DOHH2 (cell line): ENCODE results near the gene FLT3LG.

ENCODE experiments used
- H3F3A ChIP-seq: fragments of 200-600 bp; sonication (generic), shearing (Covaris generic); 2 replicates; pipeline ENCODE4 v1.6.0; 2016; ENCODE audit warnings: antibody characterized with exemption, mild to moderate bottlenecking; ENCODE audit not compliant: control insufficient read depth, insufficient read depth
- H3K27ac ChIP-seq: fragments of 200-600 bp; sonication (generic); 2 replicates; pipeline ENCODE4 v1.5.1; 2014; ENCODE audit warnings: low read depth, mild to moderate bottlenecking, low read length, moderate library complexity
- H3K27me3 ChIP-seq: fragments of 200-600 bp; sonication (generic); 2 replicates; pipeline ENCODE4 v1.6.1; 2014; ENCODE audit warnings: mild to moderate bottlenecking, low read length, mixed read lengths; ENCODE audit not compliant: control insufficient read depth
- H3K36me3 ChIP-seq: fragments of 200-600 bp; sonication (generic); 2 replicates; pipeline ENCODE4 v1.6.1; 2014; ENCODE audit warnings: mild to moderate bottlenecking, low read length, moderate library complexity, mixed read lengths; ENCODE audit not compliant: control insufficient read depth
- H3K4me1 ChIP-seq: fragments of 200-600 bp; sonication (generic); 2 replicates; pipeline ENCODE4 v1.6.1; 2014; ENCODE audit warnings: mild to moderate bottlenecking, low read length, mixed read lengths; ENCODE audit not compliant: control insufficient read depth
- H3K4me2 ChIP-seq: fragments of 200-600 bp; sonication (generic); 2 replicates; pipeline ENCODE4 v1.6.0; 2014; ENCODE audit warnings: mild to moderate bottlenecking, low read length, moderate library complexity
- H3K4me3 ChIP-seq: fragments of 200-600 bp; sonication (generic); 2 replicates; pipeline ENCODE4 v1.5.1; 2014; ENCODE audit warnings: mild to moderate bottlenecking, low read length, mixed read lengths
- H3K79me2 ChIP-seq: fragments of 200-600 bp; sonication (generic); 2 replicates; pipeline ENCODE4 v1.6.1; 2014; ENCODE audit warnings: mild to moderate bottlenecking, low read length, mixed read lengths; ENCODE audit not compliant: control insufficient read depth
- H3K9me2 ChIP-seq: fragments of 200-600 bp; sonication (generic); replicated peaks from 2 replicates; pipeline ENCODE4 v1.6.1; 2014; ENCODE audit warnings: mild to moderate bottlenecking, low read length, mixed read lengths; ENCODE audit not compliant: control insufficient read depth
- H3K9me3 ChIP-seq: fragments of 200-600 bp; sonication (generic); 2 replicates; pipeline ENCODE4 v1.6.1; 2014; ENCODE audit warnings: antibody characterized with exemption, low read length, mixed read lengths; ENCODE audit not compliant: control insufficient read depth, insufficient read depth
- H4K20me1 ChIP-seq: fragments of 200-600 bp; sonication (generic); 2 replicates; pipeline ENCODE4 v1.6.0; 2014; ENCODE audit warnings: low read depth, mild to moderate bottlenecking, antibody characterized with exemption, low read length, moderate library complexity; ENCODE audit not compliant: control insufficient read depth, insufficient read depth
- CTCF ChIP-seq: fragments of 200-600 bp; sonication (generic); IDR thresholded peaks from one replicate; pipeline ENCODE4 v1.5.1; 2014; ENCODE audit warnings: antibody characterized with exemption, mild to moderate bottlenecking, low read depth, low read length; ENCODE audit not compliant: poor library complexity, severe bottlenecking
- EZH2phosphoT487 ChIP-seq: fragments of 200-600 bp; sonication (generic); IDR thresholded peaks from 2 replicates; pipeline ENCODE4 v1.6.1; 2017; ENCODE audit warnings: borderline replicate concordance, mild to moderate bottlenecking, antibody characterized with exemption, low read length, moderate library complexity, mixed read lengths

Gene FLT3LG

GRCh38 chr19:49461656-49462055, 12.4 kb upstream of the FLT3LG start:
- H3F3A ChIP-seq: no peaks in the 10 kb centered on the region
- H3K79me2 ChIP-seq: peaks cover 13% of the 10 kb centered on the region
- H3K4me3 ChIP-seq: no peak overlapping the region
- H3K9me2 ChIP-seq: no peaks in the 10 kb centered on the region
- TF ChIP-seq EZH2phosphoT487 (no peak), CTCF (no peak)
- no peaks in the 10 kb centered on the region for H3K27me3 ChIP-seq
- H3K36me3 ChIP-seq: peaks cover 47% of the 10 kb centered on the region
- H3K9me3 ChIP-seq: no peaks in the 10 kb centered on the region
- no peaks in the 10 kb centered on the region for H4K20me1 ChIP-seq
- H3K27ac ChIP-seq: no peak overlapping the region
- H3K4me2 ChIP-seq: no peak overlapping the region
- H3K4me1 ChIP-seq: no peaks in the 10 kb centered on the region

- Histone ChIP-seq H3K27me3 (no peaks in the 10 kb centered on the region), H3K27ac (no peak overlapping the region), H3K4me2 (no peak overlapping the region), H3K9me3 (no peaks in the 10 kb centered on the region), H3K36me3 (peaks cover 47% of the 10 kb centered on the region), H3K4me1 (no peaks in the 10 kb centered on the region), H3K79me2 (peaks cover 12% of the 10 kb centered on the region), H4K20me1 (no peaks in the 10 kb centered on the region), H3K9me2 (no peaks in the 10 kb centered on the region), H3F3A (no peaks in the 10 kb centered on the region), H3K4me3 (no peak overlapping the region)
- TF ChIP-seq EZH2phosphoT487 (no peak), CTCF (no peak)
These were observed 11.5 kb upstream of the FLT3LG start for GRCh38 chr19:49462492-49462891.

GRCh38 chr19:49463960-49464740, 9.9 kb upstream of the FLT3LG start:
- no peak overlapping the region for H3K27ac ChIP-seq
- no peaks in the 10 kb centered on the region; the same call in 1 of the 2 replicates for H3K79me2 ChIP-seq
- no peaks in the 10 kb centered on the region for H3F3A ChIP-seq
- H3K9me2 ChIP-seq: no peaks in the 10 kb centered on the region
- H4K20me1 ChIP-seq: no peaks in the 10 kb centered on the region
- peaks cover 11% of the 10 kb centered on the region for H3K4me1 ChIP-seq
- H3K4me3 ChIP-seq: no peak overlapping the region
- peaks cover 44% of the 10 kb centered on the region for H3K36me3 ChIP-seq
- H3K27me3 ChIP-seq: no peaks in the 10 kb centered on the region
- no peak overlapping the region for H3K4me2 ChIP-seq
- TF ChIP-seq EZH2phosphoT487: no peak
- TF ChIP-seq CTCF: no peak
- H3K9me3 ChIP-seq: no peaks in the 10 kb centered on the region
